ENCODE measurements around the gene WDR73. TPM values are rescaled to one million over a fixed set of nuclear protein-coding genes. Genes with fewer than 3 reads are reported as not detected.

Gene WDR73
- total and polyA plus RNA-seq, 2 of the 4 experiments (the other 2 are of a cell fraction) = 21.5 to 25.5 TPM

DNA sequence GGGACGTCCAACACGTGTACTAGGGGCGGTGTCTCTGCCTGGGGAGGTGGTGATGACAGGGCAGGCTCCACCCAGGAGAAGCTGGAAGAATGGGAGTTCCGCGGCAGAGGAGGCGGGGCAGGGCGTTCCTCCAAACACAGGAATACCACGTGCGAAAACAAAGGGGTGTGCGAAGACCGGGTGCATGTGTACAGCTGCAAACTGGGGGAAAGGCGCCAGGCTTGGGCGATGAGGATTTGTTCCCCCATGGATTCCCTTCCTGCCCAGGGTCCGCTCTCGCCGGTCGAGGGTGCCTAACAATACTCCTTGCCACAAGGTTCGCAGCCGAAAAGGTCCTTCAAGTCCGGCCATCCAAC lies 53.8 kb downstream of the WDR73 start:
- in situ Hi-C loops (cut with MboI; ENCODE audit: low sequenced_read_pairs) = no loop called here
- Histone ChIP-seq H3K27ac (ENCODE audit: insufficient read depth, low read length) (no peak overlapping the region), H2BK20ac (ENCODE audit: low read depth, low read length) (no peak overlapping the region), H3K4me3 (ENCODE audit: insufficient read depth, low read depth, low read length) (peak overlapping the region; percentile 65), H4K5ac (ENCODE audit: low read depth, low read length) (no peak overlapping the region), H4K91ac (ENCODE audit: insufficient read depth, low read depth, low read length) (no peak overlapping the region), H2BK5ac (ENCODE audit: low read depth, low read length, poor library complexity, severe bottlenecking) (no peak overlapping the region), H3K4me1 (ENCODE audit: control insufficient read depth, insufficient read depth, low read length) (peaks cover 4% of the 10 kb centered on the region), H2BK15ac (ENCODE audit: low read depth, low read length) (no peak overlapping the region; the same call in 2 of the 3 replicates), H3K14ac (replicated peaks; ENCODE audit: low read depth, low read length) (no peak overlapping the region), H3K4ac (ENCODE audit: low read depth, low read length) (no peak overlapping the region), H3K9me1 (ENCODE audit: insufficient read depth, low read length) (peaks cover 3% of the 10 kb centered on the region; the same call in 1 of the 2 replicates), H4K20me1 (ENCODE audit: insufficient read depth, low read length) (peaks cover 2% of the 10 kb centered on the region; the same call in 1 of the 2 replicates), H2AK9ac (replicated peaks; ENCODE audit: low read depth, low read length, poor library complexity) (peak overlapping the region; percentile 93), H2AFZ (replicated peaks; ENCODE audit: low read length, poor library complexity) (peak overlapping the region; percentile 99), H2BK120ac (ENCODE audit: low read depth, low read length) (no peak overlapping the region), H3K36me3 (ENCODE audit: control insufficient read depth, insufficient read depth, low read length) (peaks cover 12% of the 10 kb centered on the region; the same call in 1 of the 2 replicates), H3K23ac (ENCODE audit: low read depth, low read length) (peak overlapping the region; percentile 58), H3K9ac (ENCODE audit: low read depth, low read length) (no peak overlapping the region), H3K79me1 (ENCODE audit: low read depth in 1 of 2, low read length in 2 of 2) (peaks cover 10 to 33% of the 10 kb centered on the region in 2 experiments), H3K56ac (ENCODE audit: extremely low read depth, insufficient read depth, low read length) (no peak overlapping the region), H3K27me3 (ENCODE audit: control insufficient read depth, insufficient read depth, low read length) (no peaks in the 10 kb centered on the region; the same call in 1 of the 2 replicates), H3K4me2 (ENCODE audit: low read depth, low read length) (peak overlapping the region; percentile 70), H2AK5ac (ENCODE audit: low read depth, low read length) (no peak overlapping the region), H4K8ac (ENCODE audit: low read depth in 2 of 2, low read length in 2 of 2) (no peak overlapping the region), H3K18ac (ENCODE audit: low read depth, low read length) (no peak overlapping the region), H3K9me3 (ENCODE audit: control insufficient read depth, insufficient read depth, low read length) (no peaks in the 10 kb centered on the region)
- TF ChIP-seq CEBPB (IDR thresholded peaks at IDR 0.05; ENCODE audit: low read depth, low read length) (no peak), USF2 (IDR thresholded peaks at IDR 0.05; ENCODE audit: low read depth, low read length) (peak; percentile 61), RCOR1 (IDR thresholded peaks at IDR 0.05; ENCODE audit: insufficient replicate concordance, low read length) (no peak), MXI1 (IDR thresholded peaks at IDR 0.05; ENCODE audit: borderline replicate concordance, low read depth, low read length) (peak; percentile 99), BHLHE40 (IDR thresholded peaks at IDR 0.05; ENCODE audit: low read depth, low read length) (0 out of 2 replicates have a peak, but pooled peaks have one; percentile 4), RFX5 (IDR thresholded peaks at IDR 0.05; ENCODE audit: low read depth, low read length) (no peak)
- CTCF ChIA-PET = interaction anchor here (0.7 kb wide), 1 partner anchor 12 kb away, joined by 3 read pairs; no protein-coding TSS in a partner anchor
- ATAC-seq (ENCODE audit: low read depth) (peak; percentile 83), DNase-seq (peak; percentile 83)
- intact Hi-C loops (cut with micrococcal nuclease) = loop anchor here (2.0 to 5.0 kb wide), 2 partner anchors 32 to 52 kb away; partner anchors contain the start of gene WDR73
- POLR2A ChIA-PET (ENCODE audit: unreplicated experiment) = no interaction called here
- dilution Hi-C loops (cut with HindIII; ENCODE audit: low sequenced_read_pairs, unreplicated experiment) = no loop called here
- BruUV-seq (replicated peaks) = no TSS peak
- 0% methylated on average over 5 of the region's 20 CpGs; no CpG with 5 or more reads in 1 of the 2 experiments for WGBS, 2 experiments (ENCODE audit: extremely low coverage in 2 of 2, insufficient read length in 1 of 2)
